PFSK-1 (cell line): ENCODE measurements around the gene ARHGEF4.

Source experiments
- POLR2AphosphoS5 ChIP-seq: IDR thresholded peaks from 2 replicates; pipeline ENCODE4 v1.6.1; 2012; ENCODE audit warnings: low read depth, mild to moderate bottlenecking, control low read depth, low read length, moderate library complexity
- REST ChIP-seq, 2 experiments: IDR thresholded peaks; 2 replicates each; pipeline versions ENCODE4 v1.6.1 to v1.8.0; 2011 to 2012; ENCODE audit warnings: low read depth in 2 of 2, low read length in 2 of 2, control low read depth in 1 of 2, inconsistent platforms in 1 of 2, mild to moderate bottlenecking in 1 of 2, moderate library complexity in 1 of 2; ENCODE audit not compliant: insufficient read depth in 1 of 2

- no peak for TF ChIP-seq POLR2AphosphoS5
- TF ChIP-seq REST (IDR thresholded peaks at IDR 0.05; ENCODE audit: insufficient read depth in 1 of 2, low read depth in 2 of 2, low read length in 2 of 2), result no peak
Observed at GRCh38 chr2:131039908-131040660, 203.4 kb downstream of the ARHGEF4 start.
